GM12872 (cell line): ENCODE data around the gene MET.

Experiments
- CTCF ChIP-seq: IDR thresholded peaks from 3 replicates; pipeline ENCODE4 v1.5.1; 2011; ENCODE audit warnings: low read depth, mild to moderate bottlenecking, low read length, moderate library complexity; ENCODE audit not compliant: insufficient read depth

Gene MET

GRCh38 chr7:116652793-116653192, 19.2 kb upstream of the MET start:
- no peak for TF ChIP-seq CTCF

GRCh38 chr7:116653204-116653603, 18.8 kb upstream of the MET start:
- TF ChIP-seq CTCF: no peak

- no peak for TF ChIP-seq CTCF
These were observed 18.4 kb upstream of the MET start for GRCh38 chr7:116653646-116654045.

- no peak for TF ChIP-seq CTCF
These were observed 10.1 kb upstream of the MET start for GRCh38 chr7:116661865-116662264.

GRCh38 chr7:116663744-116664143, 8.3 kb upstream of the MET start:
- no peak for TF ChIP-seq CTCF

GRCh38 chr7:116665332-116665996, 6.5 kb upstream of the MET start:
- no peak for TF ChIP-seq CTCF

- TF ChIP-seq CTCF: no peak
These were observed 2.2 kb upstream of the MET start for GRCh38 chr7:116669769-116670168.
